Thoracic aorta endothelial cell (primary cell): ENCODE results near the gene ZWILCH. TPM values are rescaled to one million over a fixed set of nuclear protein-coding genes. Genes with fewer than 3 reads are reported as not detected.

Experiments
- small RNA-seq: library from RNA; depleted of rRNA; stranded (forward); fragments of <200 nt; gene quantifications from one replicate; pipeline ENCODE3, GENCODE V24; 2012
- total RNA-seq: library from RNA; depleted of rRNA; stranded (reverse); fragments of >200 nt; gene quantifications from 2 replicates; pipeline ENCODE4 v1.2.3, GENCODE V29; 2012

The ZWILCH gene
- total RNA-seq, result 53.5 and 56.5 TPM in 2 replicates

DNA sequence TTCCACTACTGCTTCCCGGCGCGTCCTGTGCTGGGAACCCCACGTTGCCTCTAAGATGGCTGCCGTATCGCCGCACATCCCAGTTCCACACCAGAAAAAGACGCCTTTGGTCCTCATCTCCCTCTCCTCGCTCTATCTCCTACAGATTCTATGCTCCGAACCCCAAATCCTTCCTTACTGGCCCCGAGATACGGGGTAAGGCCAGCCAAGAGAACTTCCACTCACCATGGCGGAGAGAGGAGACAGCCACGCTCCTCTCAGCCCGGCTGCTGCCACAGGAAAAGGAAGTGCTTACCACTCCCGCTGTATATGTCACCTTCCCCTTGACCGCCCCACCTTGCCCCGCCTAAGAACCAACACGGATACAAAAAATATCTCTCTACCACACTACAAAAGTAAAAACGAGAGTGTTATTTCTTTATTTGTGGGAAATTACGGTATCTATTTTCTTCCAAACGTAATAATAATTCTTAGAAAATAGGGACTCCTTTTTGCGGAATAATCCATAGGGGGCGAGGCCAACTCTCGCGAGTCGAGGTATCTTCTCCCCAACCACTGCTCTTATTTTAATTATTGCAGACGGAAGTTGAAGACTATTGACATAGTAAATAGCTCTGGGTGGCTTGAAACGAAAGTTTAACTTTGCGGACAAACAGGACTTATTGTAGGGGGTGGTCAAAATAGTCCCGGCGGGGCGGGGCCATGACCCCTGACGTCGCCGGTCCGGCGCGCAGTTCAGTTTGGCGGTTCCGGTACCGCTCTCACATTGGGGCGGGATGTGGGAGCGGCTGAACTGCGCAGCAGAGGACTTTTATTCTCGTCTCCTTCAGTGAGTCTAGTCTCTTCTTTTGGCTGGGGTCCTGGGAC, at the start of gene ZWILCH, which contains the start of gene RPL4:
TSS of gene ZWILCH (plus strand) at position 764 of the 867 bp plus-strand sequence. CDS start at position 777, 13 bp downstream.
TSS of gene RPL4 (minus strand) at position 293 of the 867 bp plus-strand sequence. CDS start at position 228, 65 bp downstream.

DNA sequence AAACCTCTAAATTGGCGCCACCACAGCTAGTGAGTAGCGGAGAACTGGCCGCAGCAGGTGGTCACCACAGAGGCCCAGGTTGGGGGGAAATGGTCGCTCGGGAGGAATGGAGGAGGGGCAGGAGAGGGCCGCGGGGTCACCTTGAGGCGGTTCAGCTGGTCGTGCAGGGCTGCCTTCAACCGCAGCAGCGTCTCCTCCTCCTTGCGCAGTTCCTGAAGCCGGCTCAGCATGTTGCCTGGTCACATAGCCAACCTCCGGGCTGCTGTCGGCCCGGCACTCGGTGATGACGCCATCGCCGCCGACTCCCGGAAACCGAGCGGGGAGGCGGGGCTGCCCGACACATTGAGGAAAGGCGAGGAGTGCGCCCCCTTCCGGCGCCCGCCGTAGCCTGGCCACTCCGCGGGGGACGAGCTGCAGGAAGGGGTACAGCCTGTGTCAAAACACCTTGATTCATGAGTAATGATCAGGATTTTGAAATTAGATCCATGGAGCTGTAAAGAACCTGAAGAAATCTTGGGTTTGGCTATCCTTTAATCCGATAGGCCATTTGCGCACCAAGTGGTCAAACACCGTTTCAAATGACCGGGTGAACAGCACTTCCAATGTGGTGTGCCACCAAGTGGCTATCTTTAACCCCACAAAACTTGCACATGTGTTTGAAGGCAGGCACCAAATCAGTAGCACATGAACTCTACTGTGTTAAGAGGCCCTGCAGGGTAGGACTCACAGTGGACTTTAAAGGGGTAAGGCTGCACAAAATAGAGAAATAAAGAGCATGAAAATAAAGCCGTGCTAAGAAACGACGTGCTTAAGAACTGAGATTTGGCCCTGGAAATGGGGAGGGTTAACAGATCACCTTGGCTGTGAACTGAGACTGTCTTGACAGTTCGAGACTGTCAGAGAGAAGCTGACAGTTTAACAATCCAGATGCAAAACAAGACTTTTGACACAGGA, 7.3 kb upstream of the ZWILCH start, which contains the start of gene SNAPC5:
TSS of gene SNAPC5 (minus strand) at position 261 of the 954 bp plus-strand sequence. CDS start at position 230, 31 bp downstream.

DNA sequence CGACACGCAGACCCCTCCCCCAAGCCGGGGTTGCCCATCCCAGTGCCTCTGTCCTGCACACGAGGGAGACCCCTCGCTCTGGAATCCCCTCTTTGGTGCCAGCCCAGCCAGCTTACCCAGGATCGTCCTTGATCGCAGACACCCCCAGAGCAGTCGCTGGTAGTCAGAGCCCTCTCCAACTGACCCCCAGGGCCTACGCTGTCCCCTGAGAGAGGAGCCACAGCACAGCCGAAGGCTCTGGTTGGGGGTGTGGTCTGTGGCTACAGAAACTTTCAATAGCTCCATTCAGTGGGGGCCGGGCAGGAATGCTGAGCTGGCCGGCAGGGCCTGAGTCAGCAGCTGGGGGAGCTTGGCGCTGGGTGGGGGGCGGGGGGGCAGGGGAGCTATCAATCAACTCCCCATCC, 60.6 kb downstream of the ZWILCH start, which contains the start of gene LCTL:
TSS of gene LCTL (minus strand) at position 258 of the 404 bp plus-strand sequence. CDS start 633 bp downstream, outside the sequence.

Small RNA genes lying within 50 kb of the gene (small RNA-seq; reads per million reads assigned to genes)
- gene MIR4512 (not detected), gene RF01159 (not detected), gene SNORD16 (not detected), gene SNORD18A (not detected), gene SNORD18B (not detected), gene SNORD18C (not detected)

Other genes starting within 250 kb of the ZWILCH start
- 23.5 and 53.4 TPM in 2 replicates for gene DIS3L, start 211.8 kb upstream of the ZWILCH start, total RNA-seq
- 16.9 and 18.8 TPM in 2 replicates for gene TIPIN, start 148.6 kb upstream of the ZWILCH start, total RNA-seq
- gene MAP2K1, start 118.4 kb upstream of the ZWILCH start, total RNA-seq, result 72.5 and 80.6 TPM in 2 replicates
- gene SNAPC5, start 7.6 kb upstream of the ZWILCH start, total RNA-seq, result 11.2 and 12.0 TPM in 2 replicates
- gene RPL4, start 471 bp upstream of the ZWILCH start, total RNA-seq, result 3,099 and 3,187 TPM in 2 replicates
- not detected in 2 replicates for gene LCTL, start 60.7 kb downstream of the ZWILCH start, total RNA-seq
- gene SMAD6, start 196.9 kb downstream of the ZWILCH start, total RNA-seq, result 22.0 and 32.6 TPM in 2 replicates